ENCODE data around the gene FA2H. TPM values are rescaled to one million over a fixed set of nuclear protein-coding genes. Genes with fewer than 3 reads are reported as not detected.

Gene FA2H
- polyA plus RNA-seq, 2 donors = 4.7 to 4.8 TPM

DNA sequence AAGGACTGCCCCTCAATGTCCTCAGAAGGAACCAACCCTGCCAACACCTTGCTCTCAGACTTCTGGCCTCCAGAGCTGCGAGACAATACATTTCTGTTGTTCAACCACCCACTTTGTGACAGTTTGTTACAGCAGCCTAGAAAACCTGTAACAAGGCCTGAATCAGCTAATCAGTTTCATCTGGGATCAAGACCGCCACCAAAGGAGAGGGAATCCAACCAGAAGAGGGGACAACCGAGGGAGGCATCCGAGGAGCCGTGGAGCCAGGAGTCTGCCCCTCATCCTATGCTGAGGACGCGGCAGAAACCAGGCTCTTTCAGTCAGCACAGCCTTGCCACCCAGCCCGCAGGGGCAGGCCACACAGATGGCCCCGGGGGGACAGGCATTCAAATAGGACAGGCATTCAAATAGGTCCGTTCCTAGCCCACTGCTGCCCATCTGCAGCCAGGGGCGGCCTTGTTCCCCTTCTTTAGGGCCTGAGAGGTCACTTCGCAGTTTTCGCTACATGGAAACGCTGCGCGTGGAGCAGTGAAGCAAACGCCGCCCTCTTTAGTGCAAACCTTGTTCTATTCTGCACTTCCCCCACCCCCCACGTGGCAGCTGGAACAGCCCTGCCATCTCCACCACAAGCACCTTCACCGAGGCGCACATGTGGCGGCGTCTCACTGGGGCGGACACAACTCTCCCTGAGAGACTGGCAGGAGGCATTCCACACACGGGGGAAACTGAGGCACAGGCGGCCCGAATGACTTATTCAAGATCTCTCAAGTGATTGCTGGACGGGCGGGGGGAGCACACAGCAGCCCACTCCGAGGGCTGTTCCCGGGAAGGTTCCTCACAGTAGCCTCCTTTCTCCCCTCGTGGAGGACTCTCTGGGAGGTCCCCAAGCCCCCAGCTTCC lies 26.7 kb downstream of the FA2H start:
- Histone ChIP-seq H3K36me3 (ENCODE audit: control insufficient read depth in 2 of 2, insufficient read depth in 2 of 2, low read length in 1 of 2) (peaks cover 0 to 3% of the 10 kb centered on the region in 2 donors), H3K4me1 (ENCODE audit: control insufficient read depth in 2 of 2, insufficient read depth in 2 of 2, low read length in 1 of 2) (peaks cover 4 to 6% of the 10 kb centered on the region in 2 donors), H3K9me3 (ENCODE audit: control insufficient read depth in 2 of 2, insufficient read depth in 1 of 2, low read depth in 1 of 2, low read length in 1 of 2) (no peaks in the 10 kb centered on the region), H3K27me3 (ENCODE audit: control insufficient read depth in 1 of 2, insufficient read depth in 2 of 2, low read length in 2 of 2) (no peaks in the 10 kb centered on the region), H3K27ac (ENCODE audit: low read depth in 2 of 2, low read length in 1 of 2) (no peak overlapping the region), H3K4me3 (ENCODE audit: low read depth in 1 of 2, low read length in 2 of 2) (no peak overlapping the region)
- WGBS, 2 donors = 84 to 86% methylated on average over 32 of the region's 32 CpGs

- Histone ChIP-seq H3K27ac (ENCODE audit: low read depth in 2 of 2, low read length in 1 of 2) (no peak overlapping the region), H3K4me1 (ENCODE audit: control insufficient read depth in 2 of 2, insufficient read depth in 2 of 2, low read length in 1 of 2) (peaks cover 4 to 6% of the 10 kb centered on the region in 2 donors)
- WGBS, 2 donors = 49 to 62% methylated on average over 7 of the region's 7 CpGs
Observed at GRCh38 chr16:74745926-74746325, 28.7 kb downstream of the FA2H start.

DNA sequence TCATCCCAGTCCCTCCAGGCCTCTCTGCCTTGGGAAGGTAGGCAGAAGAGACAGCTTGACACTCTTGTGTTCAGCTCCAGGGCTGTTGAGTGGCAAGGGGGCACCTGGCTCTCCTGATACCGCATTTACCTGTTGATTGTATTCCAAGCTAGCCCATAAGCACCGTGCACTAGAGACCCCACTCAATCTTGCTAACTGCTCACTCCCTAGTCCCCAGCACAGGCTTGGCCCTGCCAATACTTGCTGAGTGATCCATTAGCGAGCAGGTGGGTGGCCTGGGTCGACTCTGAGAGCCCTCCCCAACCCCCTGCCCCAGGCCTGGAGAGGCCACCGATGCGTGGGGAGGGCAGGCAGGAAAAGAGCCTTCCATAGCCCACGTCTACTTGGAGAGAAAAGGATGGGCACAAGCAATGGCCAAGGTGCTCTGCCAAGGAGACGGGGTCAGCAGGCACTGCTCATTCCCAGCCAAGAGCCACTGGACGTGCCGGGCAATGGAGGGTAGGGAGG lies 29.5 kb downstream of the FA2H start:
- WGBS, 2 donors = 84% methylated on average over 10 of the region's 10 CpGs

More at GRCh38 chr16:74745926-74746325, 28.7 kb downstream of the FA2H start:
- Histone ChIP-seq H3K27me3 (ENCODE audit: control insufficient read depth in 1 of 2, insufficient read depth in 2 of 2, low read length in 2 of 2) (no peaks in the 10 kb centered on the region), H3K4me3 (ENCODE audit: low read depth in 1 of 2, low read length in 2 of 2) (no peak overlapping the region), H3K9me3 (ENCODE audit: control insufficient read depth in 2 of 2, insufficient read depth in 1 of 2, low read depth in 1 of 2, low read length in 1 of 2) (no peaks in the 10 kb centered on the region), H3K36me3 (ENCODE audit: control insufficient read depth in 2 of 2, insufficient read depth in 2 of 2, low read length in 1 of 2) (peaks cover 0 to 3% of the 10 kb centered on the region in 2 donors)

GRCh38 chr16:74744566-74744965 lies 30.1 kb downstream of the FA2H start:
- Histone ChIP-seq H3K27ac (ENCODE audit: low read depth in 2 of 2, low read length in 1 of 2) (no peak overlapping the region), H3K36me3 (ENCODE audit: control insufficient read depth in 2 of 2, insufficient read depth in 2 of 2, low read length in 1 of 2) (peaks cover 0 to 3% of the 10 kb centered on the region in 2 donors), H3K4me1 (ENCODE audit: control insufficient read depth in 2 of 2, insufficient read depth in 2 of 2, low read length in 1 of 2) (peaks cover 2 to 7% of the 10 kb centered on the region in 2 donors), H3K27me3 (ENCODE audit: control insufficient read depth in 1 of 2, insufficient read depth in 2 of 2, low read length in 2 of 2) (no peaks in the 10 kb centered on the region), H3K9me3 (ENCODE audit: control insufficient read depth in 2 of 2, insufficient read depth in 1 of 2, low read depth in 1 of 2, low read length in 1 of 2) (no peaks in the 10 kb centered on the region), H3K4me3 (ENCODE audit: low read depth in 1 of 2, low read length in 2 of 2) (no peak overlapping the region)
- WGBS, 2 donors = 90 to 94% methylated on average over 4 of the region's 4 CpGs

More for the DNA sequence above, 29.5 kb downstream of the FA2H start:
- no peak overlapping the region for H3K4me3 ChIP-seq (ENCODE audit: low read depth in 1 of 2, low read length in 2 of 2)
- no peaks in the 10 kb centered on the region for H3K9me3 ChIP-seq (ENCODE audit: control insufficient read depth in 2 of 2, insufficient read depth in 1 of 2, low read depth in 1 of 2, low read length in 1 of 2)
- H3K4me1 ChIP-seq (ENCODE audit: control insufficient read depth in 2 of 2, insufficient read depth in 2 of 2, low read length in 1 of 2) = peaks cover 6 to 7% of the 10 kb centered on the region in 2 donors
- H3K27ac ChIP-seq (ENCODE audit: low read depth in 2 of 2, low read length in 1 of 2) = no peak overlapping the region
- H3K27me3 ChIP-seq (ENCODE audit: control insufficient read depth in 1 of 2, insufficient read depth in 2 of 2, low read length in 2 of 2) = no peaks in the 10 kb centered on the region
- peaks cover 0 to 3% of the 10 kb centered on the region in 2 donors for H3K36me3 ChIP-seq (ENCODE audit: control insufficient read depth in 2 of 2, insufficient read depth in 2 of 2, low read length in 1 of 2)

DNA sequence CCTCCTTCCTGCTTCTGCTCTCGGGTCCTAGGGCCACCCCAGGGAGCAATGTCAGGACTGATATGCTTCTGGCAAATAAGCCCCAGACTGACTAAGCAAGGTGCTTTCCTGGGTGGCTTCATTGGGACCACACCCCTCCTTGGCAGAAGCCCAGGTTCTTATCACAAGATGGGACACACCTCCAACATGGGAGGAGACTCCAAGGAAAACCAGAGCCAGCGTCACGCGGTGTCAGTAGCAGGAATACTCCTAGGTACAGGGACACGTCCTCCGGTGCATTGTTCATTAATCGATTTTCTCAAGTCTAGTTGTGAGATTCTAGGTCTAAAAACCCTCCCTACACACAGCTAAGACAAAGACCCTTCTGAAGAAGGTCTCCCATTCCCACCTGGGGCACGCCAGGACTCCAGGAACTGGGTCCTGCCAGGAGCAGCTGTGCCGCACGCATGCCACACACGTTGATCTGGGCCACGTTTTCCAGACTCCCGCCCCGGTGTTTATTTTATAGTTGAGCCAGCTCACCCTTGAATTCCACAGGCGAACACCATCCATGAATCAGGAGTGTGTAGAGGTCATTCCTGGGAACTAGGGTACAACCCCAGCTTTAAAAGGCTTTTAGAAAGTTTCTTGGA lies 30.8 kb downstream of the FA2H start:
- no peak overlapping the region for H3K4me3 ChIP-seq (ENCODE audit: low read depth in 1 of 2, low read length in 2 of 2)
- peak overlapping the region; percentile 81 to 83 for H3K27ac ChIP-seq (ENCODE audit: low read depth in 2 of 2, low read length in 1 of 2)
- WGBS, 2 donors = 30 to 31% methylated on average over 15 of the region's 15 CpGs
- H3K4me1 ChIP-seq (ENCODE audit: control insufficient read depth in 2 of 2, insufficient read depth in 2 of 2, low read length in 1 of 2) = peaks cover 2 to 4% of the 10 kb centered on the region in 2 donors
- H3K36me3 ChIP-seq (ENCODE audit: control insufficient read depth in 2 of 2, insufficient read depth in 2 of 2, low read length in 1 of 2) = peaks cover 0 to 3% of the 10 kb centered on the region in 2 donors
- no peaks in the 10 kb centered on the region for H3K9me3 ChIP-seq (ENCODE audit: control insufficient read depth in 2 of 2, insufficient read depth in 1 of 2, low read depth in 1 of 2, low read length in 1 of 2)
- no peaks in the 10 kb centered on the region for H3K27me3 ChIP-seq (ENCODE audit: control insufficient read depth in 1 of 2, insufficient read depth in 2 of 2, low read length in 2 of 2)

GRCh38 chr16:74743045-74743667 lies 31.5 kb downstream of the FA2H start:
- Histone ChIP-seq H3K27ac (ENCODE audit: low read depth in 2 of 2, low read length in 1 of 2) (peak overlapping the region; percentile 81 to 83), H3K27me3 (ENCODE audit: control insufficient read depth in 1 of 2, insufficient read depth in 2 of 2, low read length in 2 of 2) (no peaks in the 10 kb centered on the region), H3K9me3 (ENCODE audit: control insufficient read depth in 2 of 2, insufficient read depth in 1 of 2, low read depth in 1 of 2, low read length in 1 of 2) (no peaks in the 10 kb centered on the region), H3K4me3 (ENCODE audit: low read depth in 1 of 2, low read length in 2 of 2) (no peak overlapping the region), H3K4me1 (ENCODE audit: control insufficient read depth in 2 of 2, insufficient read depth in 2 of 2, low read length in 1 of 2) (peaks cover 2 to 6% of the 10 kb centered on the region in 2 donors), H3K36me3 (ENCODE audit: control insufficient read depth in 2 of 2, insufficient read depth in 2 of 2, low read length in 1 of 2) (peaks cover 0 to 3% of the 10 kb centered on the region in 2 donors)
- WGBS, 2 donors = 37 to 42% methylated on average over 8 of the region's 8 CpGs

GRCh38 chr16:74742051-74742481 lies 32.6 kb downstream of the FA2H start:
- H3K27ac ChIP-seq (ENCODE audit: low read depth in 2 of 2, low read length in 1 of 2) = peak overlapping the region; percentile 28 to 66
- H3K36me3 ChIP-seq (ENCODE audit: control insufficient read depth in 2 of 2, insufficient read depth in 2 of 2, low read length in 1 of 2) = peaks cover 0 to 3% of the 10 kb centered on the region in 2 donors
- H3K4me1 ChIP-seq (ENCODE audit: control insufficient read depth in 2 of 2, insufficient read depth in 2 of 2, low read length in 1 of 2) = peaks cover 2 to 7% of the 10 kb centered on the region in 2 donors
- H3K27me3 ChIP-seq (ENCODE audit: control insufficient read depth in 1 of 2, insufficient read depth in 2 of 2, low read length in 2 of 2) = no peaks in the 10 kb centered on the region
- H3K4me3 ChIP-seq (ENCODE audit: low read depth in 1 of 2, low read length in 2 of 2) = no peak overlapping the region
- no peaks in the 10 kb centered on the region for H3K9me3 ChIP-seq (ENCODE audit: control insufficient read depth in 2 of 2, insufficient read depth in 1 of 2, low read depth in 1 of 2, low read length in 1 of 2)
- 43 to 48% methylated on average over 10 of the region's 10 CpGs for WGBS, 2 donors

DNA sequence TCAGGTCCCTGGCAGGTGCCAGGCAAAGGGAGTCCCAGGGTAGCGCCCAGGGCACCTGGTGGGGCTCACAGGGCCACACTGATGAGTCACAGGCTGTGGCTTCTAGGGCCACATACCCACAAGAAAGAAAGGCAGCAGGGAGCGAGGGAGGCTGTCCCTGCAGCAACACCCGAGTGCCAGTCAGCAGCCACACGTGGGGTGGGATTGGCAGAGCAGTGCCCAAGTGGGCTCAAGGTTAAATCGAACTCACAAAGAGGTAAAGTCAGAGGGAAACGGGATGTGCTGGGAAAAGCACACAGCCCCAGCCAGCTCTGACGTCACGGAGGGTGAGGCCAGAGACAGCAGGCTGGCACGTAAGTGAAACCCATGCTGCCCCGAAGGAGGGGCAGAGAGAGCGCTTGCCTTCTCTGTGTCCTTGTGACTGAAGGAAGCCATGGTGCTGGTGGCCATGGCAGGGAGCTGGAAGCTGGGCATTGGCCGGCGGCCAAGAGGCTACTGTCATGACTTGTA lies 33.8 kb downstream of the FA2H start:
- H3K4me1 ChIP-seq (ENCODE audit: control insufficient read depth in 2 of 2, insufficient read depth in 2 of 2, low read length in 1 of 2) = peaks cover 2 to 10% of the 10 kb centered on the region in 2 donors
- H3K27ac ChIP-seq (ENCODE audit: low read depth in 2 of 2, low read length in 1 of 2) = peak overlapping the region; percentile 73 to 78
- whole genome bisulfite sequencing, 2 donors = 37 to 41% methylated on average over 13 of the region's 13 CpGs
- no peak overlapping the region for H3K4me3 ChIP-seq (ENCODE audit: low read depth in 1 of 2, low read length in 2 of 2)
- no peaks in the 10 kb centered on the region for H3K27me3 ChIP-seq (ENCODE audit: control insufficient read depth in 1 of 2, insufficient read depth in 2 of 2, low read length in 2 of 2)
- H3K9me3 ChIP-seq (ENCODE audit: control insufficient read depth in 2 of 2, insufficient read depth in 1 of 2, low read depth in 1 of 2, low read length in 1 of 2) = no peaks in the 10 kb centered on the region
- no peaks in the 10 kb centered on the region for H3K36me3 ChIP-seq (ENCODE audit: control insufficient read depth in 2 of 2, insufficient read depth in 2 of 2, low read length in 1 of 2)

DNA sequence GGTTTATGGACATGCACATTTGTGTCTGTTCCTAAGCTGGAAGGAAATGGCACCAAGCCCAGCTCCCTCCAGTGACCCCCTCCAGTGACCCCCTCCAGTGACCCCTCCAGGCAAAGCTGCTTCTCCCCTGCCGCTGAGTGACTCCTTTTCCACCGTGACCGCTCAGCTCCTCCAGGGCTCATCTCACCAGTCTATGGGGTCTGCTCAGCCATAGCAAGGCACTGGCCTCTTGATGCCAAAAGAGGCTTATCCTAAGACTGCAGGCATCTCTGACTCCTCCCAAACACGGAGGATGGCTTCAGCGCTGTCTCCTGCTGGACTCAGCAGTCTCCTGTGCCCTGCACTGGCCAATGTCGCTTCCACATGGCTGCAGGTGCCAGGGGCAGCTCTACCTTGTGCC lies 35.3 kb downstream of the FA2H start:
- Histone ChIP-seq H3K27me3 (ENCODE audit: control insufficient read depth in 1 of 2, insufficient read depth in 2 of 2, low read length in 2 of 2) (no peaks in the 10 kb centered on the region), H3K9me3 (ENCODE audit: control insufficient read depth in 2 of 2, insufficient read depth in 1 of 2, low read depth in 1 of 2, low read length in 1 of 2) (no peaks in the 10 kb centered on the region), H3K4me1 (ENCODE audit: control insufficient read depth in 2 of 2, insufficient read depth in 2 of 2, low read length in 1 of 2) (peaks cover 4 to 10% of the 10 kb centered on the region in 2 donors), H3K36me3 (ENCODE audit: control insufficient read depth in 2 of 2, insufficient read depth in 2 of 2, low read length in 1 of 2) (no peaks in the 10 kb centered on the region), H3K4me3 (ENCODE audit: low read depth in 1 of 2, low read length in 2 of 2) (no peak overlapping the region), H3K27ac (ENCODE audit: low read depth in 2 of 2, low read length in 1 of 2) (no peak overlapping the region)
- 70 to 75% methylated on average over 6 of the region's 6 CpGs for WGBS, 2 donors

Data from esophagus (tissue), 2 donors.